Endothelial cell of umbilical vein (primary cell): Measurements from ENCODE around the gene FHIT. TPM values are rescaled to one million over a fixed set of nuclear protein-coding genes. Genes with fewer than 3 reads are reported as not detected.

ENCODE experiments used
- BruUV-seq: library from RNA; stranded (reverse); fragments of 400-500 nt; replicated peaks from 2 replicates; lab custom pipeline; 2021; lab: Mats Ljungman, UMichigan
- CTCF ChIA-PET: fragments of 300-600, 350-600 bp; sonication (Branson Sonifier 250); formaldehyde crosslinking; loops from one replicate; lab custom pipeline; 2021; ENCODE audit warnings: antibody characterized with exemption, inconsistent platforms; lab: Charles Lee
- POLR2A ChIA-PET: fragments of 300-600, 350-600 bp; sonication (Branson Sonifier 250); formaldehyde crosslinking; loops from one replicate; lab custom pipeline; 2021; ENCODE audit warnings: antibody characterized with exemption, inconsistent platforms; lab: Charles Lee
- DNase-seq: peaks from one replicate; pipeline ENCODE4 v3.0.0-alpha.2; 2011; ENCODE audit warnings: low read depth, low spot score
- FAIRE-seq: peaks from 2 replicates; lab custom pipeline; 2011; peaks lifted over from hg19 to GRCh38; lab: Jason Lieb, UNC
- H2AFZ ChIP-seq: 2 replicates; pipeline ENCODE4 v1.6.0; 2012; ENCODE audit warnings: low read depth, low read length, control low read depth, inconsistent platforms
- H3K27ac ChIP-seq: 2 replicates; pipeline ENCODE4 v1.5.1; 2011; ENCODE audit warnings: low read depth, mild to moderate bottlenecking, control low read depth, low read length, moderate library complexity; ENCODE audit not compliant: insufficient read depth
- H3K27me3 ChIP-seq, 2 experiments: 2 replicates each; pipeline versions ENCODE4 v1.6.0 to v1.6.1; 2011; ENCODE audit warnings: low read length in 2 of 2, mixed read lengths in 1 of 2; ENCODE audit not compliant: control insufficient read depth in 2 of 2, insufficient read depth in 2 of 2
- H3K36me3 ChIP-seq, 2 experiments: 2 replicates in 1 of 2; 3 replicates in 1 of 2; pipeline ENCODE4 v1.5.1; 2011; ENCODE audit warnings: low read length in 2 of 2, mild to moderate bottlenecking in 1 of 2, moderate library complexity in 1 of 2; ENCODE audit not compliant: control insufficient read depth in 2 of 2, insufficient read depth in 2 of 2; ENCODE audit errors: extremely low read depth in 1 of 2
- H3K4me1 ChIP-seq: 3 replicates; pipeline ENCODE4 v1.5.1; 2011; ENCODE audit warnings: mild to moderate bottlenecking, low read length; ENCODE audit not compliant: control insufficient read depth, insufficient read depth; ENCODE audit errors: extremely low read depth
- H3K4me2 ChIP-seq: 2 replicates; pipeline ENCODE4 v1.6.1; 2011; ENCODE audit warnings: low read length, control low read depth, mixed read lengths; ENCODE audit not compliant: insufficient read depth
- H3K4me3 ChIP-seq, 3 experiments: fragments of 200-600 bp in 1 of 3; sonication (generic), shearing (Covaris generic) in 1 of 3; replicated peaks in 1 of 3; 2 replicates each; pipeline ENCODE4 v1.5.1; 2011 to 2016; ENCODE audit warnings: control low read depth in 3 of 3, low read length in 3 of 3, mild to moderate bottlenecking in 2 of 3, inconsistent platforms in 1 of 3, low read depth in 1 of 3, moderate library complexity in 1 of 3; ENCODE audit not compliant: insufficient read depth in 1 of 3
- H3K79me2 ChIP-seq: 2 replicates; pipeline ENCODE4 v1.6.0; 2012; ENCODE audit warnings: low read length, inconsistent platforms; ENCODE audit not compliant: control insufficient read depth, insufficient read depth
- H3K9ac ChIP-seq: replicated peaks from 2 replicates; pipeline ENCODE3; 2011; ENCODE audit warnings: low read length, control low read depth; ENCODE audit not compliant: insufficient read depth; ENCODE audit errors: extremely low read depth
- H3K9me1 ChIP-seq: replicated peaks from 3 replicates; pipeline ENCODE4 v1.6.0; 2011; ENCODE audit warnings: mild to moderate bottlenecking, low read length; ENCODE audit not compliant: control insufficient read depth, insufficient read depth; ENCODE audit errors: extremely low read depth
- H3K9me3 ChIP-seq: replicated peaks from 2 replicates; pipeline ENCODE4 v1.5.1; 2012; ENCODE audit warnings: low read length, inconsistent platforms; ENCODE audit not compliant: control insufficient read depth, insufficient read depth
- H4K20me1 ChIP-seq: replicated peaks from 2 replicates; pipeline ENCODE3; 2011; ENCODE audit warnings: mild to moderate bottlenecking, low read length; ENCODE audit not compliant: control insufficient read depth, insufficient read depth; ENCODE audit errors: extremely low read depth
- EZH2 ChIP-seq: IDR thresholded peaks from 2 replicates; pipeline ENCODE4 v1.6.1; 2012; ENCODE audit warnings: borderline replicate concordance, low read depth, mild to moderate bottlenecking, moderate library complexity, low read length, inconsistent platforms; ENCODE audit not compliant: severe bottlenecking
- FOS ChIP-seq: IDR thresholded peaks from 2 replicates; pipeline ENCODE4 v1.6.1; 2011; ENCODE audit warnings: mild to moderate bottlenecking, low read length, moderate library complexity, borderline replicate concordance; ENCODE audit not compliant: insufficient read depth
- GATA2 ChIP-seq: IDR thresholded peaks from 2 replicates; pipeline ENCODE4 v1.7.0; 2011; ENCODE audit warnings: low read depth, mild to moderate bottlenecking, moderate library complexity, mixed read lengths, low read length; ENCODE audit not compliant: insufficient read length, insufficient read depth
- JUN ChIP-seq: IDR thresholded peaks from 2 replicates; pipeline ENCODE4 v1.6.1; 2011; ENCODE audit warnings: borderline replicate concordance, low read depth; ENCODE audit not compliant: insufficient read length, insufficient read depth
- MYC ChIP-seq: IDR thresholded peaks from one replicate; pipeline ENCODE4 v1.6.1; 2011; ENCODE audit warnings: mild to moderate bottlenecking, low read depth, low read length
- POLR2A ChIP-seq: IDR thresholded peaks from 2 replicates; pipeline ENCODE4 v1.6.1; 2012; ENCODE audit warnings: low read depth, mild to moderate bottlenecking, control low read depth, low read length
- POLR2AphosphoS5 ChIP-seq: IDR thresholded peaks from 2 replicates; pipeline ENCODE4 v1.6.1; 2012; ENCODE audit warnings: low read depth, mild to moderate bottlenecking, control low read depth, low read length, moderate library complexity; ENCODE audit not compliant: insufficient read depth
- dilution Hi-C: fragments of 300-500 bp; cut with MboI; formaldehyde crosslinking; loops from one replicate; pipeline ENCODE4 v1.15.0; 2019; ENCODE audit warnings: low sequenced_read_pairs; ENCODE audit not compliant: extremely low pct_ligation_motif_present
- intact Hi-C: fragments of 100-400 bp; cut with micrococcal nuclease; formaldehyde crosslinking; loops from one replicate; pipeline ENCODE4 v1.10.0; 2022
- polyA plus RNA-seq, 4 experiments: library from polyadenylated mRNA; depleted of rRNA in 3 of 4; stranded (reverse) in 3 of 4; unstranded in 1 of 4; fragments of >200 nt; gene quantifications; 2 replicates each; pipeline versions ENCODE4 v1.2.1 to v1.2.3, GENCODE V29; 2011 to 2012; ENCODE audit warnings: missing spikeins in 1 of 4
- total RNA-seq: library from RNA; stranded (reverse); gene quantifications from 2 replicates; pipeline ENCODE4 v1.2.3, GENCODE V29; 2021
- TF ChIP-seq, protein P1 (sequence below): IDR thresholded peaks from 2 replicates; pipeline ENCODE4 v1.6.1; 2011; ENCODE audit not compliant: insufficient read depth, insufficient read length
- TF ChIP-seq, protein P2 (sequence below), 2 donors: IDR thresholded peaks; 1 replicate in 1 of 2; 2 replicates in 1 of 2; pipeline ENCODE4 v1.5.1; 2011; ENCODE audit warnings: low read length in 2 of 2, mild to moderate bottlenecking in 2 of 2, moderate library complexity in 2 of 2, control low read depth in 1 of 2, inconsistent platforms in 1 of 2, low read depth in 1 of 2; ENCODE audit not compliant: insufficient read depth in 1 of 2; ENCODE audit errors: extremely low read depth in 1 of 2

FHIT gene
- total and polyA plus RNA-seq, 2 donors (not counting 3 experiments of a cell fraction or from before 2014, with no cell fraction given), result 0.47 to 2.2 TPM

DNA sequence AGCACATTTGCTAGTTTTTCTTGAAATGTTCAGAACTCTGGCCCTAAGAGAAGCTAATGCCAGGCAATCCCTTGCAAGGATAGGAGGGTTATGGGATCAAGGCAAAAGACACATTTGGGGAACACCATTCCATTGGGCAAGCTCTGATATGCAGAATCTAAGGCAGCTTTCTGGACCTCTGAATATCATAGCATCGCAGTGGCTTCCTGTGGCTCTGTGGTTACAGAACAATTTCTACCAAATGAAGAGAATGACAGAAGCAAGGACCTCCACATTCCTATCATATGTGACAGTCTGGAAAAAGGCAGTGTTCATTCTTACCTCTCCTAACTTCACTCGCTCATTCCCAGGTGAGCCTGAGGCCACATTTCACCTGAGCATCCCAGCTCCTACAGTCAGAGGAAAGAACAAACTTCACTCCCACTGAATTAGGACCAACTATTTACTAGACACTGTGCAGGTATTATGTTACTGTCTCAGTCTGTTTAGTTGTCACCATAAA is 1365.3 kb downstream of the FHIT start:
- BruUV-seq, result no TSS peak
- CTCF ChIA-PET, result no interaction called here
- H3K9me1 ChIP-seq, result no peaks in the 10 kb centered on the region

More for the DNA sequence above, 1365.3 kb downstream of the FHIT start:
- dilution Hi-C loops, result no loop called here
- DNase-seq, result no peak
- POLR2A ChIA-PET, result no interaction called here
- Histone ChIP-seq H3K36me3 (no peaks in the 10 kb centered on the region), H3K9ac (no peak overlapping the region), H3K4me2 (no peak overlapping the region), H3K9me3 (no peaks in the 10 kb centered on the region), H3K4me3 (no peak overlapping the region), H3K4me1 (no peaks in the 10 kb centered on the region), H4K20me1 (no peaks in the 10 kb centered on the region), H3K27me3 (no peaks in the 10 kb centered on the region), H2AFZ (no peak overlapping the region), H3K79me2 (no peaks in the 10 kb centered on the region), H3K27ac (no peak overlapping the region)
- no peak for FAIRE-seq
- TF ChIP-seq, protein P1, sequence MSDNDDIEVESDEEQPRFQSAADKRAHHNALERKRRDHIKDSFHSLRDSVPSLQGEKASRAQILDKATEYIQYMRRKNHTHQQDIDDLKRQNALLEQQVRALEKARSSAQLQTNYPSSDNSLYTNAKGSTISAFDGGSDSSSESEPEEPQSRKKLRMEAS, result no peak
- TF ChIP-seq, protein P2, sequence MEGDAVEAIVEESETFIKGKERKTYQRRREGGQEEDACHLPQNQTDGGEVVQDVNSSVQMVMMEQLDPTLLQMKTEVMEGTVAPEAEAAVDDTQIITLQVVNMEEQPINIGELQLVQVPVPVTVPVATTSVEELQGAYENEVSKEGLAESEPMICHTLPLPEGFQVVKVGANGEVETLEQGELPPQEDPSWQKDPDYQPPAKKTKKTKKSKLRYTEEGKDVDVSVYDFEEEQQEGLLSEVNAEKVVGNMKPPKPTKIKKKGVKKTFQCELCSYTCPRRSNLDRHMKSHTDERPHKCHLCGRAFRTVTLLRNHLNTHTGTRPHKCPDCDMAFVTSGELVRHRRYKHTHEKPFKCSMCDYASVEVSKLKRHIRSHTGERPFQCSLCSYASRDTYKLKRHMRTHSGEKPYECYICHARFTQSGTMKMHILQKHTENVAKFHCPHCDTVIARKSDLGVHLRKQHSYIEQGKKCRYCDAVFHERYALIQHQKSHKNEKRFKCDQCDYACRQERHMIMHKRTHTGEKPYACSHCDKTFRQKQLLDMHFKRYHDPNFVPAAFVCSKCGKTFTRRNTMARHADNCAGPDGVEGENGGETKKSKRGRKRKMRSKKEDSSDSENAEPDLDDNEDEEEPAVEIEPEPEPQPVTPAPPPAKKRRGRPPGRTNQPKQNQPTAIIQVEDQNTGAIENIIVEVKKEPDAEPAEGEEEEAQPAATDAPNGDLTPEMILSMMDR (IDR thresholded peaks at IDR 0.05; ENCODE audit: extremely low read depth in 1 of 2, insufficient read depth in 1 of 2, low read depth in 1 of 2, low read length in 2 of 2), result no peak
- TF ChIP-seq FOS (no peak), POLR2AphosphoS5 (no peak), MYC (no peak), GATA2 (no peak), EZH2 (no peak), POLR2A (no peak), JUN (no peak)
- intact Hi-C loops, result no loop called here
